Panc1 (cell line): ENCODE results near the gene SUSD6. TPM values are rescaled to one million over a fixed set of nuclear protein-coding genes. Genes with fewer than 3 reads are reported as not detected.

Experiments
- ATAC-seq: fragments of 200-7000 bp; cut with Tn5 transposase; 2 replicates; pipeline ENCODE4 v1.9.1; 2020; ENCODE audit warnings: mild to moderate bottlenecking, moderate library complexity
- BruUV-seq: library from RNA; stranded (reverse); fragments of 400-500 nt; replicated peaks from 2 replicates; lab custom pipeline; 2021; lab: Mats Ljungman, UMichigan
- CTCF ChIA-PET: fragments of 300-600 bp; sonication (Branson Sonifier 250); formaldehyde crosslinking; loops from one replicate; lab custom pipeline; 2022; ENCODE audit warnings: antibody characterized with exemption; lab: Charles Lee
- POLR2A ChIA-PET: fragments of 300-600 bp; sonication (Branson Sonifier 250); formaldehyde crosslinking; loops from one replicate; lab custom pipeline; 2022; ENCODE audit warnings: antibody characterized with exemption; lab: Charles Lee
- DNase-seq: peaks from one replicate; pipeline ENCODE4 v3.0.0-alpha.2; 2010; ENCODE audit warnings: low read depth, low spot score
- H3K27ac ChIP-seq: 2 replicates; pipeline ENCODE4 v1.5.1; 2011; ENCODE audit warnings: mild to moderate bottlenecking, low read length, inconsistent platforms
- H3K27me3 ChIP-seq: fragments of 200-500 bp; sonication (Bioruptor generic); 2 replicates; pipeline ENCODE4 v1.6.0; 2014; ENCODE audit warnings: low read length, inconsistent platforms; ENCODE audit not compliant: control insufficient read depth, insufficient read depth
- H3K36me3 ChIP-seq: fragments of 200-500 bp; sonication (Bioruptor generic); 2 replicates; pipeline ENCODE4 v1.5.1; 2014; ENCODE audit warnings: inconsistent platforms, mild to moderate bottlenecking, low read length, moderate library complexity; ENCODE audit not compliant: control insufficient read depth, insufficient read depth
- H3K4me1 ChIP-seq: 2 replicates; pipeline ENCODE4 v1.5.1; 2011; ENCODE audit warnings: inconsistent platforms, mild to moderate bottlenecking, low read length, moderate library complexity; ENCODE audit not compliant: control insufficient read depth, insufficient read depth
- H3K4me3 ChIP-seq, 2 experiments: 2 replicates each; pipeline ENCODE4 v1.5.1; 2011 to 2012; ENCODE audit warnings: low read depth in 2 of 2, low read length in 2 of 2, mild to moderate bottlenecking in 2 of 2, inconsistent platforms in 1 of 2, moderate library complexity in 1 of 2
- H3K9me3 ChIP-seq: fragments of 200-500 bp; sonication (Bioruptor generic); 2 replicates; pipeline ENCODE4 v1.5.1; 2014; ENCODE audit warnings: low read depth, mild to moderate bottlenecking, inconsistent platforms, low read length, moderate library complexity; ENCODE audit not compliant: control insufficient read depth, insufficient read depth
- CTCF ChIP-seq: fragments of 450-650 bp; IDR thresholded peaks from 2 replicates; pipeline ENCODE4 v1.5.1; 2017; ENCODE audit warnings: mild to moderate bottlenecking
- POLR2AphosphoS5 ChIP-seq: IDR thresholded peaks from 2 replicates; pipeline ENCODE4 v1.6.1; 2012; ENCODE audit warnings: mild to moderate bottlenecking, low read depth, low read length, moderate library complexity
- REST ChIP-seq, 2 experiments: IDR thresholded peaks; 2 replicates each; pipeline ENCODE4 v1.6.1; 2011 to 2012; ENCODE audit warnings: low read depth in 2 of 2, control low read depth in 1 of 2, low read length in 1 of 2, mild to moderate bottlenecking in 1 of 2, moderate library complexity in 1 of 2; ENCODE audit not compliant: insufficient read depth in 1 of 2
- SIN3A ChIP-seq: IDR thresholded peaks from 2 replicates; pipeline ENCODE4 v1.6.1; 2012; ENCODE audit warnings: low read depth, mild to moderate bottlenecking, low read length, moderate library complexity, borderline replicate concordance; ENCODE audit not compliant: insufficient read depth
- TCF7L2 ChIP-seq: IDR thresholded peaks from 2 replicates; pipeline ENCODE4 v1.6.1; 2011; ENCODE audit warnings: mild to moderate bottlenecking, low read depth, low read length, inconsistent platforms
- in situ Hi-C: cut with HindIII; loops from 2 replicates; pipeline ENCODE4 v1.10.0; 2016; ENCODE audit warnings: low sequenced_read_pairs, low pct_unique_long_range_greater_than_20kb
- intact Hi-C: fragments of 100-400 bp; cut with micrococcal nuclease; formaldehyde crosslinking; loops from one replicate; pipeline ENCODE4 v1.10.0; 2022; ENCODE audit not compliant: unreplicated experiment
- total RNA-seq: library from RNA; stranded (reverse); gene quantifications from one replicate; pipeline ENCODE4 v1.2.1, GENCODE V29; 2021; ENCODE audit not compliant: unreplicated experiment

SUSD6 gene
- total RNA-seq, 1 experiment from 2014 or later = 10.9 TPM

- ATAC-seq (no peak), DNase-seq (no peak)
- TF ChIP-seq REST (IDR thresholded peaks at IDR 0.05; ENCODE audit: insufficient read depth in 1 of 2, low read depth in 2 of 2, low read length in 1 of 2) = no peak
- no peak for TF ChIP-seq POLR2AphosphoS5
- no peak for TF ChIP-seq TCF7L2
- no peak for TF ChIP-seq SIN3A
- TF ChIP-seq CTCF = no peak
- no TSS peak for BruUV-seq
- ChIA-PET POLR2A (interaction anchor here (0.6 kb wide), 1 partner anchor 808 kb away, joined by 5 read pairs; no protein-coding TSS in a partner anchor), CTCF (no interaction called here)
- Histone ChIP-seq H3K36me3 (no peaks in the 10 kb centered on the region), H3K4me3 (no peak overlapping the region), H3K9me3 (no peaks in the 10 kb centered on the region), H3K27ac (no peak overlapping the region), H3K27me3 (no peaks in the 10 kb centered on the region), H3K4me1 (peaks cover 9% of the 10 kb centered on the region)
- intact Hi-C loops (no loop called here), in situ Hi-C loops (no loop called here)
Observed at GRCh38 chr14:69651664-69652063, 40.3 kb downstream of the SUSD6 start.

GRCh38 chr14:69652942-69653684 is 41.7 kb downstream of the SUSD6 start:
- no peak overlapping the region for H3K27ac ChIP-seq
- ATAC-seq = no peak
- no peak for DNase-seq
- no peak overlapping the region for H3K4me3 ChIP-seq
- ChIA-PET CTCF (interaction anchor here (0.7 kb wide), 1 partner anchor 1417 kb away, joined by 8 read pairs; no protein-coding TSS in a partner anchor), POLR2A (no interaction called here)
- intact Hi-C loops (no loop called here), in situ Hi-C loops (no loop called here)
- peaks cover 9% of the 10 kb centered on the region for H3K4me1 ChIP-seq
- no peaks in the 10 kb centered on the region for H3K9me3 ChIP-seq
- no peaks in the 10 kb centered on the region for H3K36me3 ChIP-seq
- no peaks in the 10 kb centered on the region for H3K27me3 ChIP-seq
- BruUV-seq = no TSS peak
- TF ChIP-seq CTCF = no peak
- TF ChIP-seq TCF7L2 = no peak
- TF ChIP-seq REST (IDR thresholded peaks at IDR 0.05; ENCODE audit: insufficient read depth in 1 of 2, low read depth in 2 of 2, low read length in 1 of 2) = no peak
- no peak for TF ChIP-seq POLR2AphosphoS5
- TF ChIP-seq SIN3A = no peak
